Adrenal gland (tissue), 5 donors: ENCODE measurements around the gene INSR.

Source experiments
- POLR2A ChIP-seq, 2 donors: fragments of 450-650 bp; IDR thresholded peaks; one replicate each; pipeline ENCODE4 v1.6.1; 2017; ENCODE audit warnings: antibody characterized with exemption in 2 of 2, mild to moderate bottlenecking in 2 of 2, moderate library complexity in 1 of 2
- TF ChIP-seq, protein P1 (sequence below), 6 experiments: fragments of 450-650 bp in 4 of 6; fragments of 200-600 bp in 2 of 6; sonication (generic) in 1 of 6; IDR thresholded peaks; 1 replicate in 5 of 6; 2 replicates in 1 of 6; pipeline versions ENCODE4 v1.5.1 to v1.8.0; 2016 to 2021; ENCODE audit warnings: antibody characterized with exemption in 6 of 6, mild to moderate bottlenecking in 2 of 6, moderate library complexity in 1 of 6
- donor health status: DM: no; HTN: no; CAD: no.

GRCh38 chr19:7132054-7132453, 162.2 kb downstream of the INSR start:
- no peak for TF ChIP-seq POLR2A (IDR thresholded peaks at IDR 0.05)
- TF ChIP-seq, protein P1, sequence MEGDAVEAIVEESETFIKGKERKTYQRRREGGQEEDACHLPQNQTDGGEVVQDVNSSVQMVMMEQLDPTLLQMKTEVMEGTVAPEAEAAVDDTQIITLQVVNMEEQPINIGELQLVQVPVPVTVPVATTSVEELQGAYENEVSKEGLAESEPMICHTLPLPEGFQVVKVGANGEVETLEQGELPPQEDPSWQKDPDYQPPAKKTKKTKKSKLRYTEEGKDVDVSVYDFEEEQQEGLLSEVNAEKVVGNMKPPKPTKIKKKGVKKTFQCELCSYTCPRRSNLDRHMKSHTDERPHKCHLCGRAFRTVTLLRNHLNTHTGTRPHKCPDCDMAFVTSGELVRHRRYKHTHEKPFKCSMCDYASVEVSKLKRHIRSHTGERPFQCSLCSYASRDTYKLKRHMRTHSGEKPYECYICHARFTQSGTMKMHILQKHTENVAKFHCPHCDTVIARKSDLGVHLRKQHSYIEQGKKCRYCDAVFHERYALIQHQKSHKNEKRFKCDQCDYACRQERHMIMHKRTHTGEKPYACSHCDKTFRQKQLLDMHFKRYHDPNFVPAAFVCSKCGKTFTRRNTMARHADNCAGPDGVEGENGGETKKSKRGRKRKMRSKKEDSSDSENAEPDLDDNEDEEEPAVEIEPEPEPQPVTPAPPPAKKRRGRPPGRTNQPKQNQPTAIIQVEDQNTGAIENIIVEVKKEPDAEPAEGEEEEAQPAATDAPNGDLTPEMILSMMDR (IDR thresholded peaks at IDR 0.05), result no peak
